ENCODE results near the gene RASAL2.

RASAL2 gene

DNA sequence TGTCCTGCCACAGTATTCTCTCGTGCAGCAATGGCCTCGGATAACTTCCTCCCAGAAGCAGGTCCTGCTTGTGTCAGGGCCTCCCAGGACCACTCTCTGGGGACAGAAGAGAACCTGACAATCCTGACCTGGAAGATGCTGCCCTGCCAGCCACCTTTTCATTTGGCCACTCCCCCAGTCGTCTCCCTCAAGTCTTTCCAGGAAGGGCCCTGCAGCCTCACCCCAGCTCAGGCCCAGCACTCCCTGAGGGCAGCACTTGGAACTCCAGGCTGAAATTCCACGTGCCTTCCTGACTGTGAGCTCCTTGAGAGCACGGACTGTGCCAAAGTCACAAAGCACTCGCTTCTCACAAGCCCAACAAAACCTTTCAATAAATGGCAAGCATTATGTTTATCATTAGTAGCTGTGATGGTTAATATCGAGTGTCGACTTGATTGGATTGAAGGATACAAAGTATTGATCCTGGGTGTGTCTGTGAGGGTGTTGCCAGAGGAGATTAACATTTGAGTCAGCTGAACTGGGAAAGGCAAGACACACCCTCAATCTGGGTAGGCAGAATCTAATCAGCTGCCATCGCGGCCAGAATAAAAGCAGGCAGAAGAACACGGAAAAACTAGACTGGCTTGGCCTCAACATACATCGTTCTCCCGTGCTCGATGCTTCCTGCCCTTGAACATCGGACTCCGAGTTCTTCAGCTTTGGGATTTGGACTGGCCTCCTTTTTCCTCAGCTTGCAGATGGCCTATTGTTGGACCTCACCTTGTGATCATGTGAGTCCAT is 405.2 kb downstream of the RASAL2 start:
- DNase-seq = peak; percentile 7

DNA sequence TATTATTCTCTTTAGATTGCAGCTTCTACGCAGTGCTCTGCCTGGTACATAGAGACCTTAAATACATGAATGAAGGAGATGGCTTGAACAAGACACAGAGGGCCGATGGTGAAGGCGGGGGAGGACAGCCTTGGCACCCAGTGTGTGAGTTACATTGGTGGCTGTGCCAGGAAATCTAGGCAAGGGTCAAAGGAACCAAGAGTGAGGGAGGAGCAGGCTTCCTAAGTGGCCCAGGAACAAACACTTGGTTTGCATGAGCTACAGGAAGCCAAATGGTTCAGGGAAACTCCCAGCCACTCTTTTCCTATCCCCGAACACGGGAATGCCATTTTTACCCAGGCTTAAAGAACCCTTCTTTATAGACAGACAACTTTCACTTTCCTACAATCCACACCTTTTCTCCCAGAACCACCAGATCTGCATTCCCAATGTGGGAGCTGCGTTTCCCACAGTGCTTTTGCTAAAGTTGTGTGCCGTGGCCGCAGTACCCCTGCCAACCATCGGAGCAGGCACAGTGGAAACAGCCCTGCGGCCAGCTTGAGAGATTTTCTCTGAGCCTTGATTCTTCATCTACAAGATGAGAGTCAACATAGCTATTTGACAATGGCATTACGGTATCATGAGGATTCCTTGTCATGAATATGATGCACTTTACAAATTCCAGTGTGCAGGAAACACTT is 406.3 kb downstream of the RASAL2 start:
- peak; percentile 19 for DNase-seq

DNA sequence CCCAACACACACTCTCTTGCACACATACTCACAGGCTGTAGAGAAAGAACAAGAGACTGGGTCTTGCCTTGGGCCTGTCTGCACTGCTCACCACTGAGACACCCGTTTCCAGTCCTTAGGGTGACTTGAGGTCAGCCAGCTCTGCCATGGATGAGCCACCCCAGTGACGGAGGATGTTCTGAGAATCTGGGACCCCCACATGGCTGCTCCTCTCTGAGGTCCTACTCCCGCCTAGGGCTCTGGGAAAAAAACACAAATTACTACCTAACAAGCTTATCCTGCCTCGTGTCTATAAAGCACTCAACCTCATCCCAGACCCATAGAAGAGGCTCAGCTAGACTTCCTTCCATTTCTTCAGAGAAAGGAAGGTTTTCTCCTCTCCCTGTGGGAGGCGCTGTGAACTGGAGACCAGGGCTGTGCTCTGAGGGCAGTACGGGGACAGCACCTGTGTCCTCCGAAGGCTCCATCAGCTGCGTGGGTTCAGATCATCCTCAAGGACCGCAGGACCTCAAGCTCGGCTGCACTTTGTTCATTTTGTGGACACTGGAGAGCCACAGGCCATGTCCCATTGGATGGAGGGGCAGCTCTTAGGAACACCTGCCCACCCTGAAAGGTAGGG is 407.1 kb downstream of the RASAL2 start:
- peak; percentile 17 for DNase-seq

DNA sequence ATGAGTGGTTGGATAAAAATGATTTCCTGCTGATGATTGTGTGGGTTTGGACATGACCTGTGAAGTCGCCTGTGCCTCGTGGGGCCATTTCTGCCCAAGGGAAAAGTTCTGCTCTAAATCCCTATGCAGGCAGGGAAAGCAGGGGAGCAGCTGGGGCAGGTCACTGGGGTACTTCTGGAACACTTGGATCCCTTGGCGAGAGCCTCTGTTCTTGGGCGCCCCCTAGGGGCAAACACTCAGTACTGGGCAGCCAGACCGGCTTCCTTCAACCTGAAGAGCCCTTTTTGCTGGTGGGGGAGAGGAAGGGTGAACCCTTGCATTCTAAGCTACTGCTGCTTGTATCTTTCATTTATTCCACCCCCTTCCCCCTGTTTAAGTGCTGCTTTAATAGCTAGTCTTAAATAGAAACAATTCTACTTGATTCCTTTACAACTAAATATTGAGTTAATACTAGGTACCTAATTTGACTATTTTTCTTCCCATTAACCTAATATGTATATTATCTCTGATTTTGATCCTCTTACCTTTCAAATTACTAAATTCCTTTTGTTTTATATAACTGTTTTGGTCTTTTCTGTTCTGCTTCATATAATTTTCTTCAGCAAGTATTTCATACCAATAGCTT is 407.9 kb downstream of the RASAL2 start:
- DNase-seq = peak; percentile 74

DNA sequence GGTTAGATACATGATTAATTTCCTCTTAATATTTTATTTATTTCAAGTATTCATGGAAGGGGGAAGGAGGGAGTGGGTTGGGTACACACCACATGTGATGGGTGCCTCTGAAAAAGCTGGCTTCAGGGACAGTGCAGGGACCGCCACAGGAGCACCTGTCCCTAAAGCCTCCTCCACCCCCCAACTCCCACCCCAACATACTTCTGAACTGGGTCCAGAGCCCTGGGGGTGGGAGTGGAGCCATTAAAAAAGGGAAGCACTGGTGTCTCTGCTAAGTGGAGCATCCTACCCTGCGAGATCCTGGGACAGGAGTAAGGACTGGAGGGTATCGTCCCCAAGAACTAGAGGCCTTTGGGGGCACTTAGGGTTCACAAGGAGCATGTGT is 408.4 kb downstream of the RASAL2 start:
- DNase-seq = peak; percentile 30

DNA sequence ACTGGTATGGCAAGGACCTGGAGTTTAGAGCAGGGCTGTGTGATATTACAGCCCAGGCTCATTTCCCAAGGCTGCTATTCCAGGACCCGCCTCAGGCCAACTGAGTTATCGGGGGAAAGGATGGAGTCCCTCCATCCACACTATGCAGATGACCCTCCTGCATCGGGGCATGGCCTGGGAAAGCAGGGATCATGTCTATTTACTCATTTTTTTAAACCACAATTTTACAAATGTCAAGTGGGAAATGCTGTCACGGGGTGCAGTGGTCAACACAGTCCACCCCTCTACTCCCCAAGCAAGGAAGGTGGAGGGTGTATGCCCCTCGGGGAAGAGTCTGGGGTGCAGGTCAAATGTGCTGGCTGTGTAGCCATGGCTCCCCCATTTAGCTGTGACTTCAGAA is 409.0 kb downstream of the RASAL2 start:
- peak; percentile 5 for DNase-seq

DNA sequence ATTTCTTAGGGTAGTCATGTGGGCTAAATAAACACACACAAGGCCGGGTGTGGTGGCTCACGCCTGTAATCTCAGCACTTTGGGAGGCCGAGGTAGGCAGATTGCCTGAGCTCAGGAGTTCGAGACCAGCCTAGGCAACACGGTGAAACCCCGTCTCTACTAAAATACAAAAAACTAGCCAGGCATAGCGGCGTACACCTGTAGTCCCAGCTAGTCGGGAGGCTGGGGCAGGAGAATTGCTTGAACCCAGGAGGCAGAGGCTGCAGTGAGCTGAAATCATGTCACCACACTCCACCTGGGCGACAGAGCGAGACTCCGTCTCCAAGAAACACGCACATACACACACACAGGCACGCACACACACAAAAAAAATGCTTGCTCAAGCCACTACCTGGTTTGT is 409.4 kb downstream of the RASAL2 start:
- peak; percentile 33 for DNase-seq

DNA sequence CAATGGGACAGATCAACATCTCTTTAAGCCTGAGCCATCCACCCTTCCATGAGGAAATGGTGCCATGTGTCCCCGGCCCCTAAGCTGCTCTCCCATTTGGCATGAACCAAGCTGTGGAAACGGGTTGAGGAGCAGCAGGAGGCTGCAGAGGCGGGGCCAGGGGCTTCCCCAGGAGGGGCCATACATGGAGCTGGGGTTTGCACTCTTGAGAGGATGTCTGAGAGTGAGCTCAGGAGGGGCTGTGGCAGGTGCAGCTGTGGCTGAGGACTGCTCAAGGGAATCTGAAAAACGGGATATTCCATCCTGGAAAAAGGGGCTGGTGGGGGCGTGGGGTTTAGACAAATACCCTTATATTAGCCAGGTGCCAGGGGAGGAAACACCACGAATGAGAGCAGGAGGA is 409.9 kb downstream of the RASAL2 start:
- no peak for DNase-seq

DNA sequence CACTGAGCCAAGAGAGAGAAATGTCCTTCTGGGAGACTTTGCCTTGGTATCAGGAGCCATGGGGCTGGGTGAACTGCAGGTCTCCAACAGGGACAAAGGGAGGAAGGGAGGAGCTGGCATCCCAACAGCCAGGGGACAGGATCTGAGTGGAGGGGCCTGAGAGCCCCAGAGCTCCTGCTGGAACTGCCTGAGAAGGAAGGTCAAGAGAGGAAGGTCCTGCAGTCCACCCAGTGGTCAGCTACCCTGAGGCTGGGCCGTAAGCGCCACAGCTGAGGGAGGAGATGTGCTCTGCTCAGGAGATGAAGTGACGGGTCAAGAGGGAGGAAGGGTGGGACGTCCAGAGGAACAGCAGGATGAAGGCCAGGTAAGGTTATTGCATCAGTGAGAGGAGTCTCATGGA is 410.4 kb downstream of the RASAL2 start:
- no peak for DNase-seq

DNA sequence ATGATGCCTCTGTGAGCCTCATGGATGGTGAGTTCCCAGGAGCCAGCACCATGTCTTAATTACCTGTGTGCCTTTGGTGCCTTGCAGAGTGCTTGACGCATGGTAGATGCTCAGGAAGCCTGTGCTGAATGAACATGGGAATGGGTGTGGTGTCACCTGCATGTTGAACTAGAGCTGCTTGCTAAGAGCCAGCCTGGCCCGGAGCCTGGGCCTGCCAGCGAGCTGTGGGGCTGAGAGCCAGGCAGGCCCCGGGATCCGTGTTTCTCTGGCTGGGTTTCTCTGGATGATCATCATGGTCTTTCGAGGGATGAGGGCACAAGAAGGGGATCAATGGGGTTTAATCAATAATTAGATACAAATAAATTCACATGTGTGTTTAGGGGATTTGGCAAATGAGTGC is 412.3 kb downstream of the RASAL2 start:
- DNase-seq = no peak

DNA sequence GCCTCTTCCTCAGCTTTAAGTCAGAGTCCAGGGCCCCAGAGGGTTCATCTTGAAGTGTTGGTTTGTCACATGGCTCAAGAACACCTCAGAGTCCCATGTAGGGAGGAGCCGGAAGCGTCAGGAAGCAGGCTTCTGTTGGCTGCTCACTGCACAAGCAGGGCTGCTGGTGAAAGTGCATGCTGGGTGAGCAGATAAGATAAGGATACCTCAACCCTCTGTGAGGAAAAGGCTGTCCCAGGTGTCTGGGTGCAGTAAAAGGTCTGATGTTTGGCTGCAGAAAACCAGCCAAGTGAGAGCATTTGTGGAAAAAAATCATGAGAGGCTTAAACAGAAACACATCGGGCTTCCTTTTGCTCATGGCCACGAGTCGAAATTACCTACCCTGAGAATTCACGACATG is 412.8 kb downstream of the RASAL2 start:
- DNase-seq = no peak

DNA sequence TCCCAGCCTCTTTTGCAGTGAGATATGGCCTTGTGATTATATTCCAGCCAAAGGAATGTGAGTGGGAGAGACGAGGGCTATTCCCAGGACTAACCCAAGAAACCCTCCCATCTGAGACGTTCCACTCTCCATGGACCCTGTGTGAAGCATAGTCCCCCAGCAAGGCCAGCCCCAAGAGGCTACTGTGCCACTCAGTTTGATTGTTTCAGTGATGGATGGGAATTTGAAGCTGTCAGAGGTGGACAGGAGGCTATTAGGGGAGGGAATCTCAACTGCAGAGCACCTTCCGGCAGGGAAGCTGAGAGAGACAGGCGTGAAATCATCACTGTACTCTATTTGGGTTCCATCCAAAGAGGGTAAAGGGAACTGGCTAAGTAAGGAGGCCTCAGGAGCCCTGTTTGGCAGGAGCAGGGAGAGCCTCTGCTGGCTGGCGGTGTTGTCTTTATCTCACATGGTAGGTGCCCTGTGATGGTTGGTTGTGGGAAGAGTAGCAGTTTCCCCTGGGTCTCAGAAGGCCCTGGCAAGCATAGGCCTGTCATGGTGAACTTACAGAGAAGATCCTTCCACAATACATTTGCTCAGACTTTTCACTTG is 415.6 kb downstream of the RASAL2 start:
- DNase-seq = no peak

DNA sequence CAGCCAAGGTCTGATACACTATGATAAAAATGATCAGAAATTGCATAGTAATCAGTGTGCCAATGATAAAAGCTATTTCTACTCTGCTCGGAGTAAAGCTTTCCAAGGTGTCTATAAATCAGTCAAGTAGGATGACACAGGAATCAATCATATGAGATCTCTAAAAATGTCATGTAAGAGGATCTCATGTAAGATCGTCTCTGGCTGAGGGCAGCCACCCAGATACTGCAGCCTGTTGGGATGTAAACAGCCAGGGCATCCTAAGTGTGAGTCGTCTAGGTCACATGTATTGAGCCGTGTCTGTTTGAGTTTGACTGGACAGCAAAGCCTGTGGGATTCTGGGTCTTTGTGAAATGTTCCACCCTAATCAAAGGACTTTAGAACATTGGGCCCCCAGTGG is 416.3 kb downstream of the RASAL2 start:
- DNase-seq = no peak

DNA sequence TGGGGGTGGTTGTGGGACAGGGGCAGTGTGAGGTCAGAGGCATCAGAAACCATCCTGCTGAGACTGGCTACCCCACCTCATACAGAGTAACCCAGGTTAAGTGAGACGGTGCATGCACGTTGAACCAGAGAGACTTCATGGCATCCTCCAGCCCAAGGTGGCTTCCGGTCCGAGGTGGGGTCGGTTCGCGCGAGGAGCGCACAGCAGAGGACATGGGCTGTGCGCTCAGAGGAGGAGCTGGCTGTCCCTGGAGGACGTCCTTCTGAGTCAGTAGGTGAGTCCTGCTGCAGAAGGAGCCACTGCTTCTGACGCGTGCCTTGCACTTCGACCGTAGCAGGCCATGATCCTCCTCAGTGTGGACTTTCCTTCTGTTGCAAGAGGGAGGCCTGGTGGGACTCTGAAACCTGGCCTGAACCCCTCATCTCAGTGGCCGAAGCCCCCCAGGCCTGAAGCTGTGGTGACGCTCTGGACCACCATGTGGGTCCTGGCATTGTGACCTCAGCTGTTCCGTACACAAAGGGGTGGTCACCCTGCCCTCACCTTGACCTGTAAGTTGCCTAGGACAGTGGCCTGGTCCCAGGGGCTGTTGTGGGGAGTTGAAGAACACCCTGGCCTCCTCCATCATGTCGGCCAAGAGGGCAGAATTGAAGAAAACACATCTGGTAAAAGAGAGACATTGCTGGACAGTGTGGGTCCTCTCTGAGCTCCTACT is 418.8 kb downstream of the RASAL2 start, which contains the start of gene TEX35:
Gene TEX35 (plus strand): TSS at position 544 of the 712 bp plus-strand sequence. CDS start 80 bp downstream, at position 624.
- DNase-seq = no peak

DNA sequence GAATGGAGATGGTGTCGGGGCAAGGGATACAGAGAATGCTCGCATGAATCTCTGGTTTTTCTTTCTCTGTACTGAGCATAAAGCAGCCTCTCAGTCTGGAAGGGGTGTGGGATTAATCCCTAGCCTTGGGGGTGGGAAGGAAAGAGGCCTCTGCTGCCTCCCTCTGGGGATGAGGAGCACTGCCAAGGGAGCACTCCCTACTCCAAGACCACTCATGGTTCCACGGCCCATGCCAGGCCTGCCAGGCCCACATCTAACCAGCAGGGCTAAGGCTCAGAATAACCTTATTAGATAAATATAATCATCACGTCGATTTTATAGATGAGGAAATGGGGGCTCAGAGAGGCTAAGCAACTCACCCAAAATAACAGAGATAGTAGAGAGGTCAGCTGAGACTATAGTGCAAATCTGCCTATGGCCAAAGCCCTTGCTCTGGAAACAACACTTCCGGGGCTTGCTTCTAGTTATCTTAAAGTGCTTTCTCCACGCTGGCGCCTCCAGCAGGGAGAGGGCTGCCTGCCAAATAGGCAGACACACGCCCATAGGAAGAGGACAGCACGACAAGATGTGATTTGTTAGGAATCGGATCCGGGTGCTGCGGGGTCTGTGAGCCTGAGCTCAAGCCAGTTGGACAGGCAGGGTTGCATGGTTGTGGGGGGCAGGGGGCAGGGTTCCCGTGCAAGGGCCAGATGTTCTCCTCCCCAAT is 419.5 kb downstream of the RASAL2 start:
- DNase-seq = no peak

DNA sequence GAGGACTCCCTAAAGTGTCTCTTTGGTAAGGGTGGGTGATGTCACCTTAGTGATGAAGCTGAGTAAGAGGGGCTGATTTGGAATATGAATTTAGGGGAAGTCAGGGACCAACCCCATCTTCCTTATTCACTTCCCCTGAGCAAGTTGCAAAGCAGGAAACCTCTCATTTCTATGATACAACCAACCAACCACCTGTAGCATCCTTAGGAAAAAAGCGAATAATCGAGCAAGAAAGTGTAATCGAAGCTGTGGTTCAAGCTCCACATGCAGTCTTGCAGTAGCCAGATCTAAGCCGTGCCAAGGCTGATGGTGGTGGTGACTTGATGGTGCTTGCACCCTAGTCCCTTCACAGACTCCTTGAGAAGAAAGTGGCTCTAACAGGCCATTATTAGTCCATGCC is 422.2 kb downstream of the RASAL2 start:
- DNase-seq = no peak

DNA sequence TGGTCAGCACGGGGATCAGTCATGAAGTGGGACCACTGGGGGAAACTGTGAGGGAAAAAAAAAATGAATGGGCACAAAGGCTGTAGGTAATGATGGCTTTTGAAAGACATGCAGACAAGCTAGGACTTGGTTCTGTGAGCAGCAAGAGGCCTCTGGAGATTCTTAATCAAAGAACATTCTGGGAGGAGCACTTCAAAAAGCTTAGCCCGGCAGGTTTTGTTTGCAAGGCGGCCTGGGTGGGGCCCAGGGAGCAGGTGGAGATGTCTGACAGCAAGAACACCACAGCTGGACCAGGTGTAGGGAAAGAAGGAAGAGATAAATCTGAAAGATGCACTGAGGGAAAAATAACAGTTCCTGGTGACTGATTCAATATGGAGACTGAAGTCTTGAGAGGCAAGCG is 425.0 kb downstream of the RASAL2 start:
- no peak for DNase-seq

DNA sequence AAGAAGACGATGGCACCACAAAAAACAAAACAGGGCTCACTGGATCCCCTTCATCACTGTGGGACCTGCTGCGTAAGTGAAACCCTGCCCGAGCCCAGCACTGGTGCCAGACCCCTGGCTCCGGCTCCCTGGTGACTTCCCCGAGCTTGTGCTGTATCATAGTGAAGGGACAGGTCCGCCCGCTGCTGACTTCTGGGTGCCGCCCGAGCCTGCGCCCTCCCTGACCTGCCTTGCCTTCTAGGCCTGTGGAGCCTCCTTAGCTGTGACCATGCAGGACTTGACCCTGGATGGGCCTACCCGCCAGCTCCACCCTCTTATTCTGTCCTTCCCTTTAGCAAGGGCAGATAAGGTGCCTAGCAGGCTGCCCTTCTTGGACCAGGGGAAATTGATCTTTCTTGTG is 426.9 kb downstream of the RASAL2 start:
- no peak for DNase-seq

DNA sequence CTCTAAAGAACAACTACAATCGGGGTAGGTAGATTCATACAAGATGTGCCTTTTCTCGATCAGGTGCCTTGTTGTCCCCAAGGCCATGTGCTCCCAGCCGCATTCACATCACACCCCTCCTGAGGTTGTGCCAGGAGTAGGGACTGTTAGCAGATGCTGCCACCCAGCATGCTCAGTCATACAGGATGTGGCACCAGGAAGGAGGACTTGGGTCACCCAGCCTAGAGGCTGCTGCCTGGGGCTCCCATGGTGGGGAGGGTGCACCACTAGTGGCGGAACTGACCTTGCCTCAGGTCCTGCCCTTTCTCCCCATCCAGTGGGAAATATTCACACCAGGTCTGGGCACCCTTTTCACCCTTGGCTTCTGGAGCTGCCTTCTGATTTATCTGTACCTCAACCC is 427.3 kb downstream of the RASAL2 start:
- DNase-seq = no peak

DNA sequence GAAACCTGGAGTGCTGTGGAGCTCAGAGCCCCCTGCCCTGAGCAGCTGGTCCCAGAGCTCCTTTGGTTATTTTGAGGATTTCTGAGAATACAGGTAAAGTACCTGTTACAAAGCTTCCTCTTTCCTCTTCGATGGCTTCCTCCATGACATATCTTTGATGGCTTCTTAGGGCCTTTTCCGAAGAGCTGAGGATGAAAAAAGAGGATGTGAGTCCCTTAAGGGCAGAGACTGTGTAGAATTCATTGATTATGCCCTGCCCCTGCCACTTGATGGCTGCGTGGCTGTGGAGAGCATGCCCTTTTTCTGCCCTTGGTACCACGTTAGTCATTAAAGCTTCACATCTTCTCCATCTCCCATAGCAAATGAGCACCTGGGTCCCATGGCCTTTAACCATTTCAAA is 433.2 kb downstream of the RASAL2 start:
- no peak for DNase-seq

DNA sequence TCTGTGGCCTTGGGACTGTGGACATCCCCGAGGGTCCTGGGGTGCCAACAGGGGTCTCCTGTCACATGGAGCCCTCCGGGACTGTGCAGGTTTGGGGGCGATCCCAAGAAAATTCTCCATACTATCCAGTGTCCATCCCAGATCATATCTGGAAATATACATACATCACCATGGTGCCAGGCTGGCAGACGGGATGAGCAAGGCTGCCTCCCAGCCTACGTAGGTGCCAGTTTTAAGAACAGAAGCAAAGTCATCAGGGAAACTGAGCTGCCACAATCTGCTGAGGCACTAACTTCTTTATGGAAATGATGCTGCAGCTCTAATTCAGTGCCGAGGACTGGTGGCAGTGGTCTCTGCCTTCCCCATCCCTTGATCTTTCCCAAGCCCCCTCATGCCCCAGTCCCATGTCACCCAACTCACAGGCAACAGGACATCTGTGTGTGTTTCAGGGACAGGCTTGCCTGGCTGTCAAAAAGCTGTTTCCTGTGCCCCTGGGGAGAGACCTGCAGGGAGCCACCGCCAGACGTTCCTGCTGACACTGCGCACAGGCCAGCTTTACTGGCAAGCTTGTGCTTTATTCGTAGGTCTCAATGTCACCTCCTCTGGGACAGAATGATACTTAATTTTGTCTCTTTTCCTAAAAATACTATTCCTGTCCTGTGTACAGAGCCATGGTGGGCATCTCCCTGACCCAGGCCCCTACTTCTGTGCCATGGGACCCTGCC is 434.5 kb downstream of the RASAL2 start:
- no peak for DNase-seq

All from activated CD8-positive, alpha-beta memory T cell treated with anti-CD3 and anti-CD28 coated beads for 24 hours (primary cell).